GM15510 (cell line): ENCODE results near the gene CD300LF.

Source experiments
- POLR2A ChIP-seq: IDR thresholded peaks from 3 replicates; pipeline ENCODE4 v1.6.1; 2011; ENCODE audit warnings: borderline replicate concordance; ENCODE audit not compliant: insufficient read length; ENCODE audit errors: extremely low read depth

CD300LF gene

GRCh38 chr17:74695629-74696028 is 17.1 kb downstream of the CD300LF start:
- TF ChIP-seq POLR2A, result no peak

GRCh38 chr17:74694081-74694480 is 18.6 kb downstream of the CD300LF start:
- TF ChIP-seq POLR2A, result no peak

- no peak for TF ChIP-seq POLR2A
Measured at GRCh38 chr17:74691151-74691550, 21.6 kb downstream of the CD300LF start.

- TF ChIP-seq POLR2A, result no peak
Measured at GRCh38 chr17:74690409-74690825, 22.3 kb downstream of the CD300LF start.

- no peak for TF ChIP-seq POLR2A
Measured at GRCh38 chr17:74687886-74688285, 24.8 kb downstream of the CD300LF start.

- TF ChIP-seq POLR2A, result no peak
Measured at GRCh38 chr17:74686761-74687160, 26.0 kb downstream of the CD300LF start.

- no peak for TF ChIP-seq POLR2A
Measured at GRCh38 chr17:74682471-74683190, 30.1 kb downstream of the CD300LF start.

- TF ChIP-seq POLR2A, result no peak
Measured at GRCh38 chr17:74682028-74682427, 30.7 kb downstream of the CD300LF start.

GRCh38 chr17:74680941-74681340 is 31.8 kb downstream of the CD300LF start:
- TF ChIP-seq POLR2A, result no peak

GRCh38 chr17:74680213-74680612 is 32.5 kb downstream of the CD300LF start:
- no peak for TF ChIP-seq POLR2A

GRCh38 chr17:74679374-74679773 is 33.3 kb downstream of the CD300LF start:
- TF ChIP-seq POLR2A, result no peak

GRCh38 chr17:74678541-74678940 is 34.2 kb downstream of the CD300LF start:
- TF ChIP-seq POLR2A, result no peak

- TF ChIP-seq POLR2A, result no peak
Measured at GRCh38 chr17:74677558-74678466, 34.9 kb downstream of the CD300LF start.

- TF ChIP-seq POLR2A, result no peak
Measured at GRCh38 chr17:74671031-74671771, 41.5 kb downstream of the CD300LF start.

- TF ChIP-seq POLR2A, result no peak
Measured at GRCh38 chr17:74670329-74670728, 42.4 kb downstream of the CD300LF start.
